PC-3 (cell line): ENCODE data around the gene KMT5B. TPM values are rescaled to one million over a fixed set of nuclear protein-coding genes. Genes with fewer than 3 reads are reported as not detected.

Experiments
- ATAC-seq: fragments of 200-7000 bp; cut with Tn5 transposase; 2 replicates; pipeline ENCODE4 v1.9.1; 2020; ENCODE audit warnings: mild to moderate bottlenecking, moderate library complexity
- BruUV-seq: library from RNA; stranded (reverse); fragments of 400-500 nt; replicated peaks from 2 replicates; lab custom pipeline; 2021; lab: Mats Ljungman, UMichigan
- CTCF ChIA-PET: fragments of 300-600 bp; sonication (Branson Sonifier 250); formaldehyde crosslinking; loops from one replicate; lab custom pipeline; 2022; ENCODE audit warnings: antibody characterized with exemption; lab: Charles Lee
- POLR2A ChIA-PET: fragments of 300-600 bp; sonication (Branson Sonifier 250); formaldehyde crosslinking; loops from one replicate; lab custom pipeline; 2022; ENCODE audit warnings: antibody characterized with exemption; ENCODE audit not compliant: unreplicated experiment; lab: Charles Lee
- DNase-seq: peaks from one replicate; pipeline ENCODE4 v3.0.0-alpha.2; 2015
- H2AFZ ChIP-seq: fragments of 300-600 bp; sonication (generic); 2 replicates; pipeline ENCODE4 v1.6.0; 2016; ENCODE audit warnings: antibody characterized with exemption, low read length
- H3F3A ChIP-seq: fragments of 300-600 bp; sonication (generic); one replicate; pipeline ENCODE4 v1.6.0; 2017; ENCODE audit warnings: antibody characterized with exemption, low read length, control low read depth, mild to moderate bottlenecking; ENCODE audit not compliant: unreplicated experiment
- H3K27ac ChIP-seq: fragments of 300-600 bp; sonication (generic); 2 replicates; pipeline ENCODE4 v1.5.1; 2016; ENCODE audit warnings: mild to moderate bottlenecking, low read length
- H3K27me3 ChIP-seq: fragments of 300-600 bp; sonication (generic); 2 replicates; pipeline ENCODE4 v1.6.1; 2016; ENCODE audit warnings: low read length, mixed read lengths
- H3K36me3 ChIP-seq: fragments of 300-600 bp; sonication (generic); 2 replicates; pipeline ENCODE4 v1.6.1; 2016; ENCODE audit warnings: low read depth, mixed run types, low read length, mixed read lengths
- H3K4me1 ChIP-seq: fragments of 300-600 bp; sonication (generic); 2 replicates; pipeline ENCODE4 v1.5.1; 2016; ENCODE audit warnings: low read length; ENCODE audit not compliant: insufficient read depth
- H3K4me2 ChIP-seq: fragments of 300-600 bp; sonication (generic); 2 replicates; pipeline ENCODE4 v1.6.0; 2016; ENCODE audit warnings: low read length
- H3K4me3 ChIP-seq: fragments of 300-600 bp; sonication (generic); 2 replicates; pipeline ENCODE4 v1.5.1; 2016; ENCODE audit warnings: mild to moderate bottlenecking, low read length, mixed read lengths
- H3K79me2 ChIP-seq: fragments of 300-600 bp; sonication (generic); 2 replicates; pipeline ENCODE4 v1.6.1; 2017; ENCODE audit warnings: low read length, mixed read lengths
- H3K9ac ChIP-seq: fragments of 300-600 bp; sonication (generic); 2 replicates; pipeline ENCODE4 v1.6.0; 2016; ENCODE audit warnings: mild to moderate bottlenecking, low read length
- H3K9me2 ChIP-seq: fragments of 300-600 bp; sonication (generic); replicated peaks from 2 replicates; pipeline ENCODE4 v1.6.1; 2016; ENCODE audit warnings: mixed run types, low read length, mixed read lengths
- H3K9me3 ChIP-seq: fragments of 300-600 bp; sonication (generic); 2 replicates; pipeline ENCODE4 v1.6.1; 2016; ENCODE audit warnings: low read length, mixed read lengths
- H4K20me1 ChIP-seq: fragments of 300-600 bp; sonication (generic); 2 replicates; pipeline ENCODE4 v1.6.1; 2016; ENCODE audit warnings: low read length, mixed read lengths
- CTCF ChIP-seq: fragments of 300-600 bp; sonication (generic); conservative IDR thresholded peaks from 2 replicates; pipeline ENCODE4 v1.5.1; 2017; ENCODE audit warnings: antibody characterized with exemption, low read depth, mild to moderate bottlenecking, low read length
- EZH2 ChIP-seq: fragments of 300-600 bp; sonication (generic); IDR thresholded peaks from one replicate; pipeline ENCODE4 v1.6.1; 2017; ENCODE audit warnings: antibody characterized with exemption, mild to moderate bottlenecking, low read length; ENCODE audit not compliant: unreplicated experiment
- EZH2phosphoT487 ChIP-seq: fragments of 300-600 bp; sonication (generic); IDR thresholded peaks from 2 replicates; pipeline ENCODE4 v1.6.1; 2018; ENCODE audit warnings: mild to moderate bottlenecking, antibody characterized with exemption, low read length, borderline replicate concordance
- intact Hi-C: fragments of 100-400 bp; cut with micrococcal nuclease; formaldehyde crosslinking; loops from 2 replicates; pipeline ENCODE4 v1.9.0; 2023
- total RNA-seq: library from RNA; depleted of rRNA; stranded (reverse); fragments of >200 nt; gene quantifications from 2 replicates; pipeline ENCODE4 v1.2.3, GENCODE V29; 2014

Gene KMT5B
- total RNA-seq, 1 experiment from 2014 or later: 19.0 TPM

- no peak overlapping the region for H3K9ac ChIP-seq
- H3K79me2 ChIP-seq: no peaks in the 10 kb centered on the region
- no peak overlapping the region for H2AFZ ChIP-seq
- no peaks in the 10 kb centered on the region for H3K9me3 ChIP-seq
- H3K9me2 ChIP-seq: no peaks in the 10 kb centered on the region
- no peak for ATAC-seq
- no peaks in the 10 kb centered on the region for H3K27me3 ChIP-seq
- DNase-seq: no peak
- no peak overlapping the region for H3K27ac ChIP-seq
- H3K4me3 ChIP-seq: no peak overlapping the region
- no TSS peak for BruUV-seq
- TF ChIP-seq EZH2 (no peak), EZH2phosphoT487 (no peak), CTCF (no peak)
- H3F3A ChIP-seq: no peaks in the 10 kb centered on the region
- intact Hi-C loops: no loop called here
- no peaks in the 10 kb centered on the region for H3K4me1 ChIP-seq
- POLR2A ChIA-PET: no interaction called here
- no peak overlapping the region for H3K4me2 ChIP-seq
- H3K36me3 ChIP-seq: no peaks in the 10 kb centered on the region
- H4K20me1 ChIP-seq: no peaks in the 10 kb centered on the region
- CTCF ChIA-PET: no interaction called here
Observed at GRCh38 chr11:68224606-68225005, 11.5 kb upstream of the KMT5B start.

DNA sequence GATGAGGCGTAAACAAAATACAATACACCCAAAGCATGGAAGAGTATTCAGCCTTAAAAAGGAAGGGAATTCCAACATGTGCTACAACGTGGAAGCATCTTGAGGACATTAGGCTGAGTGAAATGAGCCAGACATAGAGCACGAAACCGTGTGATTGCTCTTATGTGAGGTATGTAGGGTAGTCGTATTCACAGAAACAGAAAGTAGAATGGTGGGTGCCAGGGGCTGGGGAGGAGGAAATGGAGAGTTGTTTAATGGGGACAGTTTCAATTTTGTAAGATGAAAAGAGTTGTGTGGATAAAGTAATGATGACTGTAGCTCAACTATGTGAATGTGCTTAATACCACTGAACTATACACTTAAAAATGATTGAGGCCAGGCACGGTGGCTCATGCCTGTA is 10.2 kb upstream of the KMT5B start:
- BruUV-seq: no TSS peak

More for the DNA sequence above, 10.2 kb upstream of the KMT5B start:
- H3K4me3 ChIP-seq: no peak overlapping the region
- no peaks in the 10 kb centered on the region for H3F3A ChIP-seq
- no peaks in the 10 kb centered on the region for H3K9me3 ChIP-seq
- no peak overlapping the region for H2AFZ ChIP-seq
- H3K27ac ChIP-seq: no peak overlapping the region
- ATAC-seq: no peak
- H3K4me1 ChIP-seq: no peaks in the 10 kb centered on the region
- ChIA-PET POLR2A (interaction anchor here (0.5 kb wide), 1 partner anchor 14 kb away, joined by 10 read pairs; no protein-coding TSS in a partner anchor), CTCF (no interaction called here)
- no peaks in the 10 kb centered on the region for H3K36me3 ChIP-seq
- DNase-seq: no peak
- TF ChIP-seq CTCF (no peak), EZH2phosphoT487 (no peak), EZH2 (no peak)
- no peaks in the 10 kb centered on the region for H4K20me1 ChIP-seq
- H3K9ac ChIP-seq: no peak overlapping the region
- H3K27me3 ChIP-seq: no peaks in the 10 kb centered on the region
- intact Hi-C loops: no loop called here
- H3K4me2 ChIP-seq: no peak overlapping the region
- no peaks in the 10 kb centered on the region for H3K9me2 ChIP-seq
- no peaks in the 10 kb centered on the region for H3K79me2 ChIP-seq
